GM19397 (cell line): ENCODE results near the gene RTF2.
"Not testable (repeated sequence)": the region's sequence is repeated elsewhere in the genome, so short reads cannot be mapped to it uniquely, and the experiment has no call there.

Experiments
- ATAC-seq: cut with Tn5 transposase; IDR thresholded peaks from one replicate; pipeline ENCODE4 v1.9.1; 2021; ENCODE audit warnings: mild to moderate bottlenecking, moderate library complexity; ENCODE audit not compliant: unreplicated experiment

Gene RTF2

GRCh38 chr20:56532946-56533345 lies 64.5 kb downstream of the RTF2 start, which contains the start of gene FAM209B:
Gene FAM209B, plus strand, starts transcription at chr20:56533246. Its CDS starts 96 bp downstream, at chr20:56533342.
- ATAC-seq = not testable (repeated sequence)

- no peak for ATAC-seq
These were observed 69.6 kb downstream of the RTF2 start for GRCh38 chr20:56537997-56538396.

GRCh38 chr20:56540415-56540814 lies 72.0 kb downstream of the RTF2 start:
- ATAC-seq = no peak

GRCh38 chr20:56542489-56543030 lies 74.1 kb downstream of the RTF2 start:
- ATAC-seq = no peak

- ATAC-seq = no peak
These were observed 83.1 kb downstream of the RTF2 start for GRCh38 chr20:56551571-56551970.

- no peak for ATAC-seq
These were observed 84.6 kb downstream of the RTF2 start for GRCh38 chr20:56552911-56553629.

GRCh38 chr20:56554869-56555268 lies 86.4 kb downstream of the RTF2 start:
- peak; percentile 78 for ATAC-seq

GRCh38 chr20:56558968-56559367 lies 90.5 kb downstream of the RTF2 start:
- ATAC-seq = no peak

GRCh38 chr20:56564526-56564925 lies 96.1 kb downstream of the RTF2 start:
- not testable (repeated sequence) for ATAC-seq

- ATAC-seq = no peak
These were observed 97.1 kb downstream of the RTF2 start for GRCh38 chr20:56565511-56565910.

- no peak for ATAC-seq
These were observed 98.2 kb downstream of the RTF2 start for GRCh38 chr20:56566621-56567020.
